HUES6 (cell line): ENCODE measurements around the gene LHFPL6.

Source experiments
- H3K27ac ChIP-seq: 2 replicates; pipeline ENCODE4 v1.7.0; 2013; ENCODE audit warnings: low read depth, mild to moderate bottlenecking, low read length, inconsistent platforms
- H3K27me3 ChIP-seq: 2 replicates; pipeline ENCODE4 v1.6.1; 2013; ENCODE audit warnings: low read length; ENCODE audit not compliant: control insufficient read depth, insufficient read depth
- H3K36me3 ChIP-seq: 2 replicates; pipeline ENCODE4 v1.6.1; 2013; ENCODE audit warnings: low read length; ENCODE audit not compliant: control insufficient read depth, insufficient read depth
- H3K4me1 ChIP-seq: 2 replicates; pipeline ENCODE4 v1.6.1; 2013; ENCODE audit warnings: low read length; ENCODE audit not compliant: control insufficient read depth, insufficient read depth
- H3K4me3 ChIP-seq: 2 replicates; pipeline ENCODE4 v1.5.1; 2013; ENCODE audit warnings: low read depth, low read length
- H3K9ac ChIP-seq: one replicate; pipeline ENCODE4 v1.6.1; 2013; ENCODE audit warnings: mild to moderate bottlenecking, low read length
- H3K9me3 ChIP-seq: 2 replicates; pipeline ENCODE4 v1.6.1; 2013; ENCODE audit warnings: low read depth, low read length; ENCODE audit not compliant: control insufficient read depth, insufficient read depth

Gene LHFPL6

GRCh38 chr13:39510316-39510695 lies 92.7 kb downstream of the LHFPL6 start:
- no peak overlapping the region for H3K27ac ChIP-seq
- H3K9ac ChIP-seq: no peak overlapping the region
- H3K4me3 ChIP-seq: no peak overlapping the region
- H3K36me3 ChIP-seq: no peaks in the 10 kb centered on the region
- H3K4me1 ChIP-seq: peaks cover 11% of the 10 kb centered on the region
- no peaks in the 10 kb centered on the region; the same call in 1 of the 2 replicates for H3K9me3 ChIP-seq
- no peaks in the 10 kb centered on the region for H3K27me3 ChIP-seq

- Histone ChIP-seq H3K9me3 (no peaks in the 10 kb centered on the region; the same call in 1 of the 2 replicates), H3K36me3 (no peaks in the 10 kb centered on the region), H3K27me3 (no peaks in the 10 kb centered on the region), H3K9ac (no peak overlapping the region), H3K27ac (no peak overlapping the region), H3K4me3 (no peak overlapping the region), H3K4me1 (peaks cover 7% of the 10 kb centered on the region)
These were observed 93.2 kb downstream of the LHFPL6 start for GRCh38 chr13:39509616-39510315.

GRCh38 chr13:39506559-39507390 lies 96.2 kb downstream of the LHFPL6 start:
- H3K9me3 ChIP-seq: no peaks in the 10 kb centered on the region; the same call in 1 of the 2 replicates
- H3K9ac ChIP-seq: no peak overlapping the region
- H3K4me1 ChIP-seq: peaks cover 16% of the 10 kb centered on the region
- no peaks in the 10 kb centered on the region for H3K36me3 ChIP-seq
- H3K4me3 ChIP-seq: no peak overlapping the region
- H3K27me3 ChIP-seq: no peaks in the 10 kb centered on the region
- H3K27ac ChIP-seq: no peak overlapping the region

GRCh38 chr13:39505151-39505550 lies 97.8 kb downstream of the LHFPL6 start:
- Histone ChIP-seq H3K4me3 (no peak overlapping the region), H3K4me1 (peaks cover 13% of the 10 kb centered on the region), H3K9ac (no peak overlapping the region), H3K36me3 (no peaks in the 10 kb centered on the region), H3K27ac (no peak overlapping the region), H3K9me3 (no peaks in the 10 kb centered on the region; the same call in 1 of the 2 replicates), H3K27me3 (no peaks in the 10 kb centered on the region)

GRCh38 chr13:39503048-39503447 lies 99.9 kb downstream of the LHFPL6 start:
- Histone ChIP-seq H3K36me3 (no peaks in the 10 kb centered on the region), H3K4me1 (peaks cover 20% of the 10 kb centered on the region), H3K27me3 (no peaks in the 10 kb centered on the region), H3K9me3 (no peaks in the 10 kb centered on the region), H3K27ac (no peak overlapping the region), H3K9ac (no peak overlapping the region), H3K4me3 (no peak overlapping the region)

- Histone ChIP-seq H3K9me3 (no peaks in the 10 kb centered on the region), H3K4me1 (peaks cover 31% of the 10 kb centered on the region), H3K9ac (no peak overlapping the region), H3K27ac (peak overlapping the region; percentile 31; the same call in 1 of the 2 replicates), H3K4me3 (no peak overlapping the region), H3K27me3 (no peaks in the 10 kb centered on the region), H3K36me3 (no peaks in the 10 kb centered on the region)
These were observed 101.2 kb downstream of the LHFPL6 start for GRCh38 chr13:39501702-39502324.

GRCh38 chr13:39499604-39500003 lies 103.4 kb downstream of the LHFPL6 start:
- no peak overlapping the region for H3K4me3 ChIP-seq
- H3K4me1 ChIP-seq: peaks cover 46% of the 10 kb centered on the region
- no peaks in the 10 kb centered on the region for H3K9me3 ChIP-seq
- H3K27me3 ChIP-seq: no peaks in the 10 kb centered on the region
- no peaks in the 10 kb centered on the region for H3K36me3 ChIP-seq
- no peak overlapping the region for H3K9ac ChIP-seq
- H3K27ac ChIP-seq: no peak overlapping the region

GRCh38 chr13:39498471-39499114 lies 104.4 kb downstream of the LHFPL6 start:
- H3K4me3 ChIP-seq: no peak overlapping the region
- no peaks in the 10 kb centered on the region for H3K36me3 ChIP-seq
- H3K4me1 ChIP-seq: peaks cover 56% of the 10 kb centered on the region
- H3K27ac ChIP-seq: peak overlapping the region; percentile 17; the same call in 1 of the 2 replicates
- H3K9me3 ChIP-seq: no peaks in the 10 kb centered on the region
- no peak overlapping the region for H3K9ac ChIP-seq
- no peaks in the 10 kb centered on the region for H3K27me3 ChIP-seq

- no peak overlapping the region for H3K27ac ChIP-seq
- H3K27me3 ChIP-seq: peaks cover 3% of the 10 kb centered on the region; the same call in 1 of the 2 replicates
- no peaks in the 10 kb centered on the region for H3K9me3 ChIP-seq
- no peak overlapping the region for H3K4me3 ChIP-seq
- H3K9ac ChIP-seq: no peak overlapping the region
- peaks cover 53% of the 10 kb centered on the region for H3K4me1 ChIP-seq
- no peaks in the 10 kb centered on the region for H3K36me3 ChIP-seq
These were observed 106.5 kb downstream of the LHFPL6 start for GRCh38 chr13:39496506-39496905.

GRCh38 chr13:39494633-39495032 lies 108.4 kb downstream of the LHFPL6 start:
- Histone ChIP-seq H3K27me3 (peaks cover 3% of the 10 kb centered on the region; the same call in 1 of the 2 replicates), H3K27ac (no peak overlapping the region), H3K9ac (no peak overlapping the region), H3K9me3 (no peaks in the 10 kb centered on the region), H3K36me3 (no peaks in the 10 kb centered on the region), H3K4me1 (peaks cover 70% of the 10 kb centered on the region), H3K4me3 (no peak overlapping the region)
